ENCODE measurements around the gene EID1.

EID1 gene, protein sequence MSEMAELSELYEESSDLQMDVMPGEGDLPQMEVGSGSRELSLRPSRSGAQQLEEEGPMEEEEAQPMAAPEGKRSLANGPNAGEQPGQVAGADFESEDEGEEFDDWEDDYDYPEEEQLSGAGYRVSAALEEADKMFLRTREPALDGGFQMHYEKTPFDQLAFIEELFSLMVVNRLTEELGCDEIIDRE

GRCh38 chr15:48877630-48878595, at the start of gene EID1:
TSS of gene EID1 (plus strand) at chr15:48878134. CDS start at chr15:48878177, 43 bp downstream.
- H3K9ac ChIP-seq (ENCODE audit: low read depth in 1 of 2, low read length in 2 of 2): peak within 1 kb of the TSS; percentile 88 to 90
- peak within 1 kb of the TSS; percentile 88 to 92 for H3K27ac ChIP-seq (ENCODE audit: low read depth in 2 of 2, low read length in 2 of 2)
- H3K4me3 ChIP-seq (ENCODE audit: low read length in 2 of 2): peak within 1 kb of the TSS; percentile 88 to 99
- no peaks in the 10 kb centered on the region for H3K9me3 ChIP-seq (ENCODE audit: control insufficient read depth in 2 of 2, low read length in 2 of 2)
- H3K27me3 ChIP-seq (ENCODE audit: control insufficient read depth in 2 of 2, insufficient read depth in 2 of 2, low read length in 2 of 2): peaks cover 0 to 7% of the 10 kb centered on the region in 2 donors
- H3K4me1 ChIP-seq (ENCODE audit: control insufficient read depth in 2 of 2, insufficient read depth in 2 of 2, low read length in 2 of 2): peaks cover 0 to 14% of the 10 kb centered on the region in 2 donors
- no peaks in the 10 kb centered on the region for H3K36me3 ChIP-seq (ENCODE audit: control insufficient read depth in 2 of 2, insufficient read depth in 2 of 2, low read length in 2 of 2)

- H3K27me3 ChIP-seq (ENCODE audit: control insufficient read depth in 2 of 2, insufficient read depth in 2 of 2, low read length in 2 of 2): no peaks in the 10 kb centered on the region
- no peaks in the 10 kb centered on the region for H3K36me3 ChIP-seq (ENCODE audit: control insufficient read depth in 2 of 2, insufficient read depth in 2 of 2, low read length in 2 of 2)
- H3K9me3 ChIP-seq (ENCODE audit: control insufficient read depth in 2 of 2, low read length in 2 of 2): no peaks in the 10 kb centered on the region
- H3K4me1 ChIP-seq (ENCODE audit: control insufficient read depth in 2 of 2, insufficient read depth in 2 of 2, low read length in 2 of 2): no peaks in the 10 kb centered on the region
- H3K4me3 ChIP-seq (ENCODE audit: low read length in 2 of 2): no peak overlapping the region
- H3K27ac ChIP-seq (ENCODE audit: low read depth in 2 of 2, low read length in 2 of 2): no peak overlapping the region
- no peak overlapping the region for H3K9ac ChIP-seq (ENCODE audit: low read depth in 1 of 2, low read length in 2 of 2)
These were observed 49.5 kb upstream of the EID1 start for GRCh38 chr15:48828471-48828870.

DNA sequence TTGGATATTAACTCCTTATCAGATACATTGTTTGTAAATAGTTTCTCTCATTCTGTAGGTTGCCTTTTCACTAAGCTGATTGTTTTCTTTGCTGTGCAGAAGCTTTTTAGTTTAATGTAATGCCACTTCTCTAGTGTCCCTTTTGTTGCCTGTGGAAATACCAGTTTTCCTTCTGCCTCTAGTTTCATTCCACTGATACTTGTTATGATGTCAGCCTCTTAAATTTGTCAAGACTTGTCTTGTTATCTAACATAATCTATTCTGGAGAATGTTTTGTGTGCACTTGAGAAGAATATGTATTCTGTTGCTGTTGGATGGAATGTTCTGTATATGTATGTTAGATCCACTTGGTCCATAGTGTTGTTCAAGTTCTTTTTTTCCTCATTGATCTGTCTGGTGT, 49.0 kb upstream of the EID1 start:
- H3K27me3 ChIP-seq (ENCODE audit: control insufficient read depth in 2 of 2, insufficient read depth in 2 of 2, low read length in 2 of 2): no peaks in the 10 kb centered on the region
- H3K9ac ChIP-seq (ENCODE audit: low read depth in 1 of 2, low read length in 2 of 2): no peak overlapping the region
- H3K4me1 ChIP-seq (ENCODE audit: control insufficient read depth in 2 of 2, insufficient read depth in 2 of 2, low read length in 2 of 2): no peaks in the 10 kb centered on the region
- H3K9me3 ChIP-seq (ENCODE audit: control insufficient read depth in 2 of 2, low read length in 2 of 2): no peaks in the 10 kb centered on the region
- H3K36me3 ChIP-seq (ENCODE audit: control insufficient read depth in 2 of 2, insufficient read depth in 2 of 2, low read length in 2 of 2): no peaks in the 10 kb centered on the region
- no peak overlapping the region for H3K27ac ChIP-seq (ENCODE audit: low read depth in 2 of 2, low read length in 2 of 2)
- H3K4me3 ChIP-seq (ENCODE audit: low read length in 2 of 2): no peak overlapping the region

DNA sequence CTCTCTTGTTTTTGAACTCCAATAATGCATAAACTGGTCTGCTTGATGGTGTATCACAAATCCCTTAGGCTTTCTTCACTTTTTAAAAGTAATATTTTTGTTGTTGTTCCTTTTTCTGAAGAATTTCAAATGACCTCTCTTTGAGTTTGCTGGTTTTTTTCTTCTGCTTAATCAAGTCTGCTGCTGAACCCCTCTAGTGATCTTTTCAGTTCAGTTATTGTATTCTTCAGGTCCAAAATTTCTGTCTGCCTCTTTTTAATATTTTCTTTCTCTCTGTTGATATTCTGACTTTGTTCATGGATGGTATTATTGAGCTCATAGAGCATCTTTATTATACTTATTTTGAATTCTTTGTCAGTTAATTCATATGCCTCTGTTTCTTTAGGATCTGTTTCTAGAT, 45.3 kb upstream of the EID1 start:
- Histone ChIP-seq H3K9ac (ENCODE audit: low read depth in 1 of 2, low read length in 2 of 2) (no peak overlapping the region), H3K36me3 (ENCODE audit: control insufficient read depth in 2 of 2, insufficient read depth in 2 of 2, low read length in 2 of 2) (no peaks in the 10 kb centered on the region), H3K9me3 (ENCODE audit: control insufficient read depth in 2 of 2, low read length in 2 of 2) (no peaks in the 10 kb centered on the region), H3K27me3 (ENCODE audit: control insufficient read depth in 2 of 2, insufficient read depth in 2 of 2, low read length in 2 of 2) (no peaks in the 10 kb centered on the region), H3K4me3 (ENCODE audit: low read length in 2 of 2) (no peak overlapping the region), H3K4me1 (ENCODE audit: control insufficient read depth in 2 of 2, insufficient read depth in 2 of 2, low read length in 2 of 2) (no peaks in the 10 kb centered on the region), H3K27ac (ENCODE audit: low read depth in 2 of 2, low read length in 2 of 2) (no peak overlapping the region)

DNA sequence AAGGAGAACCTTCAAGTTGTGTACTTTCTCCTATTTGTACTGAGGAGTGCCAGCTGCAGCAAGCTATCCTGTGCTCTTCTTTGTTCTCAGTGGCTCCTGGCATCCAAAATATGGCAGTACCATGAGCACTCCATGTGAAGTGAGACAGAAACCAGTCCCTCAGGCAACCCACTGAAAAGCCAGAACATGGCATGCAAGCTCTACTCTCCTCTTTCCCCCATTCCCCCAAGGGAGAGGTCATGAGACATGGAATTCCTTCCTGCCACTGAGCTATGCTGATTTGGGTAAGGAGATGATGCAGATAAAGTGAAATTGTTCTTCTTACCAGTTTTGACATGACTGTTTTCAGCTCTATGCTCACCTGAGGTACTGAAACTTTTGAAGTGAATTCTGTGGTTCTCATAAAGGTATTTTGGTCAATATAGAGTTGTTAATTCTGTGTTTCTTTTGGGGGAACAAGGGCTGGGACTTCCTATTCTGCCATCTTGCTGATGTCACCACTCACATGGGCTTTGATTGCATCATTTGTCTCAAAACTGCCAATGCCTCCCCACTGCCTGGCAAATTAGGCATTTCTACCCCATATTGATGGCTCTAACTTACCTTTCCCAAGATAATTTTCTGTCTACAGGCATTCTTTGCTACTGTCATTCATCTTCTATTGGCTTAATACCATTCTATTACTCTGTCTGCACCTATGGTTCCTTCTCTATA, 44.3 kb upstream of the EID1 start:
- Histone ChIP-seq H3K4me1 (ENCODE audit: control insufficient read depth in 2 of 2, insufficient read depth in 2 of 2, low read length in 2 of 2) (no peaks in the 10 kb centered on the region), H3K36me3 (ENCODE audit: control insufficient read depth in 2 of 2, insufficient read depth in 2 of 2, low read length in 2 of 2) (no peaks in the 10 kb centered on the region), H3K9ac (ENCODE audit: low read depth in 1 of 2, low read length in 2 of 2) (no peak overlapping the region), H3K27ac (ENCODE audit: low read depth in 2 of 2, low read length in 2 of 2) (no peak overlapping the region), H3K4me3 (ENCODE audit: low read length in 2 of 2) (no peak overlapping the region), H3K9me3 (ENCODE audit: control insufficient read depth in 2 of 2, low read length in 2 of 2) (no peaks in the 10 kb centered on the region), H3K27me3 (ENCODE audit: control insufficient read depth in 2 of 2, insufficient read depth in 2 of 2, low read length in 2 of 2) (no peaks in the 10 kb centered on the region)

DNA sequence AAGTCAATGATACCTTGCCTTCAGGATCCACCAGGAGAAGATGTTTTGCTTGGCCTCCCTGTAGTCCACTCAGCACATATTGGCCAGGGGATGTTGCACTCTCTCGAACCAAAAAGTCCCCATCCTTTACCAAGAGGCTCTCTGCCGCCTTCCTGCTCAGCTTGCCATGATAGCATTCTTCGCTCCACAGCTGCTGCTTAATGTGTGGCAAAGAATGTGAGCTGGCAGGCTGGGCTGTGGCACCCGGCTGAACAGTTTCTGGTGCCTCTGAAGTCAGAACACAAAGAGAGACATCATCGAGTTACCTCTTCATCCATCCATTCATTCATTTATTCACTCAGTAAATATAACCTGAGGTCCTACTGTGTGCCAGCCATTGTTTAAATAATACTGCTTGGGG, 43.2 kb upstream of the EID1 start:
- Histone ChIP-seq H3K4me3 (ENCODE audit: low read length in 2 of 2) (no peak overlapping the region), H3K4me1 (ENCODE audit: control insufficient read depth in 2 of 2, insufficient read depth in 2 of 2, low read length in 2 of 2) (no peaks in the 10 kb centered on the region), H3K27me3 (ENCODE audit: control insufficient read depth in 2 of 2, insufficient read depth in 2 of 2, low read length in 2 of 2) (no peaks in the 10 kb centered on the region), H3K9me3 (ENCODE audit: control insufficient read depth in 2 of 2, low read length in 2 of 2) (no peaks in the 10 kb centered on the region), H3K36me3 (ENCODE audit: control insufficient read depth in 2 of 2, insufficient read depth in 2 of 2, low read length in 2 of 2) (no peaks in the 10 kb centered on the region), H3K9ac (ENCODE audit: low read depth in 1 of 2, low read length in 2 of 2) (no peak overlapping the region), H3K27ac (ENCODE audit: low read depth in 2 of 2, low read length in 2 of 2) (no peak overlapping the region)

GRCh38 chr15:48842501-48842900, 35.4 kb upstream of the EID1 start:
- H3K36me3 ChIP-seq (ENCODE audit: control insufficient read depth in 2 of 2, insufficient read depth in 2 of 2, low read length in 2 of 2): no peaks in the 10 kb centered on the region
- no peaks in the 10 kb centered on the region for H3K9me3 ChIP-seq (ENCODE audit: control insufficient read depth in 2 of 2, low read length in 2 of 2)
- H3K27ac ChIP-seq (ENCODE audit: low read depth in 2 of 2, low read length in 2 of 2): no peak overlapping the region
- no peak overlapping the region for H3K4me3 ChIP-seq (ENCODE audit: low read length in 2 of 2)
- H3K9ac ChIP-seq (ENCODE audit: low read depth in 1 of 2, low read length in 2 of 2): no peak overlapping the region
- no peaks in the 10 kb centered on the region for H3K4me1 ChIP-seq (ENCODE audit: control insufficient read depth in 2 of 2, insufficient read depth in 2 of 2, low read length in 2 of 2)
- no peaks in the 10 kb centered on the region for H3K27me3 ChIP-seq (ENCODE audit: control insufficient read depth in 2 of 2, insufficient read depth in 2 of 2, low read length in 2 of 2)

GRCh38 chr15:48845123-48845522, 32.8 kb upstream of the EID1 start:
- H3K9me3 ChIP-seq (ENCODE audit: control insufficient read depth in 2 of 2, low read length in 2 of 2): no peaks in the 10 kb centered on the region
- H3K4me1 ChIP-seq (ENCODE audit: control insufficient read depth in 2 of 2, insufficient read depth in 2 of 2, low read length in 2 of 2): no peaks in the 10 kb centered on the region
- no peak overlapping the region for H3K9ac ChIP-seq (ENCODE audit: low read depth in 1 of 2, low read length in 2 of 2)
- H3K27me3 ChIP-seq (ENCODE audit: control insufficient read depth in 2 of 2, insufficient read depth in 2 of 2, low read length in 2 of 2): no peaks in the 10 kb centered on the region
- no peaks in the 10 kb centered on the region for H3K36me3 ChIP-seq (ENCODE audit: control insufficient read depth in 2 of 2, insufficient read depth in 2 of 2, low read length in 2 of 2)
- H3K27ac ChIP-seq (ENCODE audit: low read depth in 2 of 2, low read length in 2 of 2): no peak overlapping the region
- no peak overlapping the region for H3K4me3 ChIP-seq (ENCODE audit: low read length in 2 of 2)

DNA sequence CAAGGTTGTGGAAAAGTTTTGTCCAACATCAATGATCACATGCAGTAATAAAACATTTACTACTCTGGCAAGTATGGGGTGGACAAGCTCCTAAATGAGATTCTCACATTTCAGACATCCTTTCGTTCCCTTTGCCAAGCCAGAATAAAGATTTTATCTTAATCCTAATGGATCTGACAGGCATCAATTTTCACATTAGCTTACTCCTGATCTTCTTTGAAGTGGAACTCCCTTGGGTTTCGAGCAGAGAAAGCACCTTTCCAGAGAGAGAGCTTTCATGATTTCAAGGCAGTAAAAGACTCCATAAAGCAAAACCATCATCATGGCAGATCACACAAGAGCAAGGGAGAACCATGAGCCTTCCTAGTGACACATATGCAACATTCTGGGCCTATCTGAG, 27.3 kb upstream of the EID1 start:
- Histone ChIP-seq H3K4me1 (ENCODE audit: control insufficient read depth in 2 of 2, insufficient read depth in 2 of 2, low read length in 2 of 2) (peaks cover 0 to 4% of the 10 kb centered on the region in 2 donors), H3K9ac (ENCODE audit: low read depth in 1 of 2, low read length in 2 of 2) (no peak overlapping the region), H3K27ac (ENCODE audit: low read depth in 2 of 2, low read length in 2 of 2) (no peak overlapping the region)

DNA sequence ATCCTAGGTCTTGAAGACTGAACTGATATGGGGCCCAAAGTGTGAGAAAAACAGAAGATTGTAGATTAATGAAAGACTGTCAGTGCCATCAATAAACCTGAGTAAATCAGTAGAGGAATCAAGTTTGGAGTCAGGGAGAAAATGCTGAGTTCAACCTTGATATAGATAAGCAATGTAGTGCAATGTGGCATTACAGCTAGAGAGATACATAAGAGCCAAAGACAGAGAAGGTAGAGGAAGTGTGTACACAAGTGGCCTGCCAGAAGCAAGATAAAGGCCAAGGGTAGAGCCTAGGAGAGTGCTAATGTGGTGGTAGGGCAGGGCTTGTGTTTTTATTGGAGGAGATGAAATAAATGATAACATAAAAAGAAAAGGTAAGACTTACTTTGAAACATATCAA, 26.0 kb upstream of the EID1 start:
- no peak overlapping the region for H3K9ac ChIP-seq (ENCODE audit: low read depth in 1 of 2, low read length in 2 of 2)
- no peak overlapping the region for H3K27ac ChIP-seq (ENCODE audit: low read depth in 2 of 2, low read length in 2 of 2)
- H3K4me1 ChIP-seq (ENCODE audit: control insufficient read depth in 2 of 2, insufficient read depth in 2 of 2, low read length in 2 of 2): peaks cover 0 to 4% of the 10 kb centered on the region in 2 donors
- no peaks in the 10 kb centered on the region for H3K9me3 ChIP-seq (ENCODE audit: control insufficient read depth in 2 of 2, low read length in 2 of 2)
- no peak overlapping the region for H3K4me3 ChIP-seq (ENCODE audit: low read length in 2 of 2)
- H3K27me3 ChIP-seq (ENCODE audit: control insufficient read depth in 2 of 2, insufficient read depth in 2 of 2, low read length in 2 of 2): no peaks in the 10 kb centered on the region
- no peaks in the 10 kb centered on the region for H3K36me3 ChIP-seq (ENCODE audit: control insufficient read depth in 2 of 2, insufficient read depth in 2 of 2, low read length in 2 of 2)

More for the DNA sequence above, 27.3 kb upstream of the EID1 start:
- H3K4me3 ChIP-seq (ENCODE audit: low read length in 2 of 2): no peak overlapping the region
- H3K9me3 ChIP-seq (ENCODE audit: control insufficient read depth in 2 of 2, low read length in 2 of 2): no peaks in the 10 kb centered on the region
- H3K27me3 ChIP-seq (ENCODE audit: control insufficient read depth in 2 of 2, insufficient read depth in 2 of 2, low read length in 2 of 2): no peaks in the 10 kb centered on the region
- no peaks in the 10 kb centered on the region for H3K36me3 ChIP-seq (ENCODE audit: control insufficient read depth in 2 of 2, insufficient read depth in 2 of 2, low read length in 2 of 2)

Measured in mucosa of rectum (tissue), 2 donors.